GM23338 (cell line): ENCODE data around the gene IDH2. TPM values are rescaled to one million over a fixed set of nuclear protein-coding genes. Genes with fewer than 3 reads are reported as not detected.

Source experiments
- ATAC-seq: fragments of 200-7000 bp; cut with Tn5 transposase; 3 replicates; pipeline ENCODE4 v1.9.1; 2020
- DNase-seq: peaks from one replicate; pipeline ENCODE4 v3.0.0-alpha.2; 2015; ENCODE audit warnings: low spot score
- H2AFZ ChIP-seq: fragments of 200-600 bp; sonication (generic); 2 replicates; pipeline ENCODE4 v1.8.0; 2016; ENCODE audit warnings: antibody characterized with exemption, mild to moderate bottlenecking, moderate library complexity
- H3F3A ChIP-seq: fragments of 200-600 bp; sonication (generic); replicated peaks from 2 replicates; pipeline ENCODE4 v1.8.0; 2017; ENCODE audit warnings: antibody characterized with exemption, mixed run types, low read depth
- H3K27ac ChIP-seq: fragments of 200-600 bp; sonication (generic); 2 replicates; pipeline ENCODE4 v1.6.1; 2016; ENCODE audit warnings: low read depth
- H3K27me3 ChIP-seq: fragments of 200-600 bp; sonication (generic); 2 replicates; pipeline ENCODE4 v1.8.0; 2016; ENCODE audit warnings: mild to moderate bottlenecking, mixed run types, moderate library complexity; ENCODE audit not compliant: insufficient read depth
- H3K36me3 ChIP-seq: fragments of 200-600 bp; sonication (generic); 2 replicates; pipeline ENCODE4 v1.8.0; 2016; ENCODE audit warnings: mild to moderate bottlenecking; ENCODE audit not compliant: insufficient read depth
- H3K4me1 ChIP-seq: fragments of 200-600 bp; sonication (generic); 2 replicates; pipeline ENCODE4 v1.8.0; 2016; ENCODE audit warnings: mild to moderate bottlenecking, moderate library complexity; ENCODE audit not compliant: insufficient read depth
- H3K4me2 ChIP-seq: fragments of 200-600 bp; sonication (generic); 2 replicates; pipeline ENCODE4 v1.7.1; 2017; ENCODE audit warnings: mixed run types
- H3K4me3 ChIP-seq: fragments of 200-600 bp; sonication (generic); 2 replicates; pipeline ENCODE4 v1.6.1; 2016; ENCODE audit warnings: mixed run types
- H3K79me2 ChIP-seq: fragments of 200-600 bp; sonication (generic); replicated peaks from 2 replicates; pipeline ENCODE4 v1.8.0; 2017; ENCODE audit warnings: mild to moderate bottlenecking; ENCODE audit not compliant: insufficient read depth
- H3K9me2 ChIP-seq: fragments of 200-600 bp; sonication (generic); 2 replicates; pipeline ENCODE4 v1.8.0; 2017; ENCODE audit not compliant: insufficient read depth
- H4K20me1 ChIP-seq: fragments of 200-600 bp; sonication (generic); replicated peaks from 2 replicates; pipeline ENCODE4 v1.8.0; 2017; ENCODE audit warnings: mild to moderate bottlenecking; ENCODE audit not compliant: insufficient read depth
- H3K27ac Mint-ChIP-seq: 2 replicates; pipeline ENCODE4 v1.8.0; 2020; ENCODE audit warnings: inconsistent platforms, mild to moderate bottlenecking, moderate library complexity, mixed read lengths
- H3K27me3 Mint-ChIP-seq: 3 replicates; pipeline ENCODE4 v1.8.0; 2022; ENCODE audit warnings: low read depth, mild to moderate bottlenecking, moderate library complexity, mixed read lengths, inconsistent platforms; ENCODE audit not compliant: insufficient read depth, poor library complexity
- H3K36me3 Mint-ChIP-seq: 3 replicates; pipeline ENCODE4 v1.8.0; 2021; ENCODE audit warnings: low read depth, mild to moderate bottlenecking, inconsistent platforms, moderate library complexity, mixed read lengths
- H3K4me1 Mint-ChIP-seq: 3 replicates; pipeline ENCODE4 v1.8.0; 2020; ENCODE audit warnings: mild to moderate bottlenecking, inconsistent platforms, mixed read lengths
- H3K4me3 Mint-ChIP-seq: 3 replicates; pipeline ENCODE4 v1.8.0; 2021; ENCODE audit warnings: moderate library complexity, mild to moderate bottlenecking, inconsistent platforms, mixed read lengths
- H3K9me3 Mint-ChIP-seq: 3 replicates; pipeline ENCODE4 v1.8.0; 2020; ENCODE audit warnings: moderate library complexity, mild to moderate bottlenecking, inconsistent platforms, mixed read lengths
- EZH2 ChIP-seq: fragments of 200-600 bp; sonication (generic); IDR thresholded peaks from one replicate; pipeline ENCODE4 v1.8.0; 2017; ENCODE audit warnings: antibody characterized with exemption, mild to moderate bottlenecking, low read depth; ENCODE audit not compliant: unreplicated experiment
- EZH2phosphoT487 ChIP-seq: fragments of 200-600 bp; sonication (generic); IDR thresholded peaks from one replicate; pipeline ENCODE4 v1.8.1; 2018; ENCODE audit warnings: antibody characterized with exemption; ENCODE audit not compliant: unreplicated experiment
- NANOG ChIP-seq: IDR thresholded peaks from 2 replicates; pipeline ENCODE4 v1.6.1; 2016; ENCODE audit warnings: antibody characterized with exemption, borderline replicate concordance
- STAT1 ChIP-seq: IDR thresholded peaks from one replicate; pipeline ENCODE4 v1.6.1; 2016; ENCODE audit warnings: antibody characterized with exemption; ENCODE audit not compliant: unreplicated experiment
- ZNF114 ChIP-seq: fragments of 250-450 bp; sonication (Bioruptor Pico); IDR thresholded peaks from 2 replicates; pipeline ENCODE4 v1.5.0; 2020; ENCODE audit warnings: mild to moderate bottlenecking, moderate library complexity
- ZNF331 ChIP-seq: fragments of 250-450 bp; sonication (Bioruptor Pico); IDR thresholded peaks from 2 replicates; pipeline ENCODE4 v1.5.0; 2020; ENCODE audit warnings: low read depth, mild to moderate bottlenecking, moderate library complexity
- polyA plus RNA-seq: library from polyadenylated mRNA; unstranded; fragments of >200 nt; fragmentation: Nextera tagmentation; extraction: Ambion mirVana; gene quantifications from 2 replicates; pipeline ENCODE4 v1.2.1, GENCODE V29; 2016
- small RNA-seq: library from RNA; depleted of rRNA; stranded (forward); fragments of <200 nt; gene quantifications from one replicate; pipeline ENCODE3, GENCODE V24; 2014; ENCODE audit warnings: low replicate concordance
- total RNA-seq: library from RNA; depleted of rRNA; stranded (reverse); fragments of >200 nt; shearing (Covaris generic); gene quantifications from 2 replicates; pipeline ENCODE4 v1.2.3, GENCODE V29; 2014; rRNA removed
- TF ChIP-seq, protein P1 (sequence below), 2 experiments: fragments of 200-600 bp in 1 of 2; sonication (generic) in 1 of 2; conservative IDR thresholded peaks; 2 replicates each; pipeline versions ENCODE4 v1.5.1 to v1.6.1; 2016 to 2017; ENCODE audit warnings: antibody characterized with exemption in 2 of 2, low read depth in 2 of 2, mild to moderate bottlenecking in 2 of 2, moderate library complexity in 1 of 2
- TF ChIP-seq, protein P2 (sequence below): IDR thresholded peaks from one replicate; pipeline ENCODE4 v1.6.1; 2018; ENCODE audit warnings: antibody characterized with exemption; ENCODE audit not compliant: unreplicated experiment
- TF ChIP-seq, protein P3 (sequence below): IDR thresholded peaks from 2 replicates; pipeline ENCODE4 v1.6.1; 2016; ENCODE audit warnings: antibody characterized with exemption

The IDH2 gene
- total and polyA plus RNA-seq, 2 experiments from 2014 or later: 54.9 to 64.0 TPM

DNA sequence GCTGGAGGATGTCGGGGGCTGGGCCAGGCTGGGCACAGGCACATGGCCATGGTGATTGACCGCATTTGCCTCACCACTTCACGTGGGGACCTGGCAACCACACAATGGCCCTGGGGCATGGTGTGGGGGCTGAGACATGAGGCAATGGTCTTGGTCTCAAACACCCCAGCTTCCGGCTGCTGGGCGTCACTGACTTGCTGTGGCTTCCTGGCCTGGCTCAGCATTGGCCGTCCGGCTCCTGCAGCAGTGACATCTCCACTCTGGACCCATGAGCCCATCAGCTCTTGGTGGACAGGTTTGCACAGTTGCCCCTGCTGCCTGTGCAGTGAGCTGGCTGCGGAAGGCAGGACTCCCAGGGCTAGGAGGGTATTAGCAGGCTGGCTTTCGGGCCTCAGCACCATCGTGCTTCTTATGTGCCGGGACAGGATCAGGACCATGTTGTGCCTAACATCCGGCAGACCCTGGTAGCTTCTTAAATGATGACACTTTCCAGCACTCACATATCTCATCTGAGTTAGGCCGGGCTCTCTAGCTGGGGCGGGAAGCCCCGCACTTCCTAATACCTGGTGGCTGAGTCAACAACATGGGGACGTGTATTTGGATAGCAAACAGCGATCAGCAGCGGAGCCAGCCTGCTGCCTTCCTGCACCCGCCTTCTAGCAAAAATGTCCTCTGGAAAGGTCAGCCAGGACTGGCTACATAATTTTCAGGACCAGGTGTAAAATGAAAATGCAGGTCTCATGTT, 67.0 kb downstream of the IDH2 start (continued):
- TF ChIP-seq, protein P1, sequence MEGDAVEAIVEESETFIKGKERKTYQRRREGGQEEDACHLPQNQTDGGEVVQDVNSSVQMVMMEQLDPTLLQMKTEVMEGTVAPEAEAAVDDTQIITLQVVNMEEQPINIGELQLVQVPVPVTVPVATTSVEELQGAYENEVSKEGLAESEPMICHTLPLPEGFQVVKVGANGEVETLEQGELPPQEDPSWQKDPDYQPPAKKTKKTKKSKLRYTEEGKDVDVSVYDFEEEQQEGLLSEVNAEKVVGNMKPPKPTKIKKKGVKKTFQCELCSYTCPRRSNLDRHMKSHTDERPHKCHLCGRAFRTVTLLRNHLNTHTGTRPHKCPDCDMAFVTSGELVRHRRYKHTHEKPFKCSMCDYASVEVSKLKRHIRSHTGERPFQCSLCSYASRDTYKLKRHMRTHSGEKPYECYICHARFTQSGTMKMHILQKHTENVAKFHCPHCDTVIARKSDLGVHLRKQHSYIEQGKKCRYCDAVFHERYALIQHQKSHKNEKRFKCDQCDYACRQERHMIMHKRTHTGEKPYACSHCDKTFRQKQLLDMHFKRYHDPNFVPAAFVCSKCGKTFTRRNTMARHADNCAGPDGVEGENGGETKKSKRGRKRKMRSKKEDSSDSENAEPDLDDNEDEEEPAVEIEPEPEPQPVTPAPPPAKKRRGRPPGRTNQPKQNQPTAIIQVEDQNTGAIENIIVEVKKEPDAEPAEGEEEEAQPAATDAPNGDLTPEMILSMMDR (conservative IDR thresholded peaks at IDR 0.05; ENCODE audit: low read depth in 2 of 2): no peak
- TF ChIP-seq EZH2phosphoT487: no peak
- no peak for TF ChIP-seq ZNF114 (CRISPR knock-in tag)
- TF ChIP-seq, protein P2, sequence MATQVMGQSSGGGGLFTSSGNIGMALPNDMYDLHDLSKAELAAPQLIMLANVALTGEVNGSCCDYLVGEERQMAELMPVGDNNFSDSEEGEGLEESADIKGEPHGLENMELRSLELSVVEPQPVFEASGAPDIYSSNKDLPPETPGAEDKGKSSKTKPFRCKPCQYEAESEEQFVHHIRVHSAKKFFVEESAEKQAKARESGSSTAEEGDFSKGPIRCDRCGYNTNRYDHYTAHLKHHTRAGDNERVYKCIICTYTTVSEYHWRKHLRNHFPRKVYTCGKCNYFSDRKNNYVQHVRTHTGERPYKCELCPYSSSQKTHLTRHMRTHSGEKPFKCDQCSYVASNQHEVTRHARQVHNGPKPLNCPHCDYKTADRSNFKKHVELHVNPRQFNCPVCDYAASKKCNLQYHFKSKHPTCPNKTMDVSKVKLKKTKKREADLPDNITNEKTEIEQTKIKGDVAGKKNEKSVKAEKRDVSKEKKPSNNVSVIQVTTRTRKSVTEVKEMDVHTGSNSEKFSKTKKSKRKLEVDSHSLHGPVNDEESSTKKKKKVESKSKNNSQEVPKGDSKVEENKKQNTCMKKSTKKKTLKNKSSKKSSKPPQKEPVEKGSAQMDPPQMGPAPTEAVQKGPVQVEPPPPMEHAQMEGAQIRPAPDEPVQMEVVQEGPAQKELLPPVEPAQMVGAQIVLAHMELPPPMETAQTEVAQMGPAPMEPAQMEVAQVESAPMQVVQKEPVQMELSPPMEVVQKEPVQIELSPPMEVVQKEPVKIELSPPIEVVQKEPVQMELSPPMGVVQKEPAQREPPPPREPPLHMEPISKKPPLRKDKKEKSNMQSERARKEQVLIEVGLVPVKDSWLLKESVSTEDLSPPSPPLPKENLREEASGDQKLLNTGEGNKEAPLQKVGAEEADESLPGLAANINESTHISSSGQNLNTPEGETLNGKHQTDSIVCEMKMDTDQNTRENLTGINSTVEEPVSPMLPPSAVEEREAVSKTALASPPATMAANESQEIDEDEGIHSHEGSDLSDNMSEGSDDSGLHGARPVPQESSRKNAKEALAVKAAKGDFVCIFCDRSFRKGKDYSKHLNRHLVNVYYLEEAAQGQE: no peak
- no peak for TF ChIP-seq ZNF331 (CRISPR knock-in tag)
- TF ChIP-seq EZH2: no peak
- TF ChIP-seq, protein P3, sequence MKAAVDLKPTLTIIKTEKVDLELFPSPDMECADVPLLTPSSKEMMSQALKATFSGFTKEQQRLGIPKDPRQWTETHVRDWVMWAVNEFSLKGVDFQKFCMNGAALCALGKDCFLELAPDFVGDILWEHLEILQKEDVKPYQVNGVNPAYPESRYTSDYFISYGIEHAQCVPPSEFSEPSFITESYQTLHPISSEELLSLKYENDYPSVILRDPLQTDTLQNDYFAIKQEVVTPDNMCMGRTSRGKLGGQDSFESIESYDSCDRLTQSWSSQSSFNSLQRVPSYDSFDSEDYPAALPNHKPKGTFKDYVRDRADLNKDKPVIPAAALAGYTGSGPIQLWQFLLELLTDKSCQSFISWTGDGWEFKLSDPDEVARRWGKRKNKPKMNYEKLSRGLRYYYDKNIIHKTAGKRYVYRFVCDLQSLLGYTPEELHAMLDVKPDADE: no peak
- TF ChIP-seq NANOG: no peak

DNA sequence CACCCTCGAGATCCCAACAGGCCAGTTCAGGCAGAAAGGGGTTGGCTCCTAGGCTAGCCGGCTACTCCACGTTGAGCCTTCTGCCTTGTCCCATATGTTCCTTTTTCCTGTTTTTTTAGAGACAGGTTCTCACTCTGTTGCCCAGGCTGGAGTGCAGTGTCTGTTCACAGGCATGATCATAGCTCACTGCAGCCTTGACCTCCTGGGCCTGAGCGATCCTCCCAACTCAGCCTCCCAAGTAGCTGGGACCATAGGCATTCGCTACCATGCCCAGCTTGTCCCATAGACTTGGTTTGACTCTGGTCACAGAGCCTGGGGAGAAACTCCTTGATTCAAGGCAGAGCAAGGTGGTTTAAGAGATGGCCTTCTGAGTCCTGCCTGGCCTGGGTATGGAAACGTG, 68.8 kb downstream of the IDH2 start:
- Mint-ChIP-seq H3K4me3 (no peak overlapping the region), H3K36me3 (no peaks in the 10 kb centered on the region), H3K27ac (no peak overlapping the region; the same call in 1 of the 2 replicates), H3K27me3 (peaks cover 12% of the 10 kb centered on the region), H3K4me1 (peaks cover 53% of the 10 kb centered on the region), H3K9me3 (no peaks in the 10 kb centered on the region; the same call in 2 of the 3 replicates)
- peaks cover 13% of the 10 kb centered on the region for H3K79me2 ChIP-seq
- ATAC-seq (no peak), DNase-seq (no peak)
- H3K4me3 ChIP-seq: no peak overlapping the region
- H4K20me1 ChIP-seq: no peaks in the 10 kb centered on the region
- H3K27me3 ChIP-seq: no peaks in the 10 kb centered on the region
- no peak overlapping the region for H3K27ac ChIP-seq
- H3K9me2 ChIP-seq: no peaks in the 10 kb centered on the region
- H3K36me3 ChIP-seq: no peaks in the 10 kb centered on the region
- H3F3A ChIP-seq: 0 out of 2 replicates have a peak, but pooled peaks cover 4% of the 10 kb centered on the region
- no peak overlapping the region for H2AFZ ChIP-seq
- no peak for TF ChIP-seq STAT1
- TF ChIP-seq, protein P1 (conservative IDR thresholded peaks at IDR 0.05; ENCODE audit: low read depth in 2 of 2): no peak
- H3K4me1 ChIP-seq: peaks cover 22% of the 10 kb centered on the region; the same call in 1 of the 2 replicates
- H3K4me2 ChIP-seq: no peak overlapping the region

Small RNAs within 50 kb of the gene (small RNA-seq; reads per million reads assigned to genes)
- gene RF00066: not detected

Other genes with a start within 250 kb of the IDH2 start
- gene AP3S2, start 208.5 kb downstream of the IDH2 start, total RNA-seq: 90.8 and 93.3 TPM in 2 replicates
- gene AP3S2, start 208.5 kb downstream of the IDH2 start, polyA plus RNA-seq: 8.5 and 9.4 TPM in 2 replicates
- 1.4 and 2.8 TPM in 2 replicates for gene ARPIN, start 189.5 kb downstream of the IDH2 start, total RNA-seq
- gene ARPIN, start 189.5 kb downstream of the IDH2 start, polyA plus RNA-seq: 0.68 and 0.79 TPM in 2 replicates
- gene ZNF710, start 101.1 kb downstream of the IDH2 start, total RNA-seq: 16.7 and 18.2 TPM in 2 replicates
- gene ZNF710, start 101.1 kb downstream of the IDH2 start, polyA plus RNA-seq: 15.9 and 16.0 TPM in 2 replicates
- 41.2 and 48.2 TPM in 2 replicates for gene SEMA4B, start 98.9 kb upstream of the IDH2 start, total RNA-seq
- gene SEMA4B, start 98.9 kb upstream of the IDH2 start, polyA plus RNA-seq: 16.7 and 19.5 TPM in 2 replicates
- 9.8 and 11.2 TPM in 2 replicates for gene CIB1, start 131.5 kb upstream of the IDH2 start, total RNA-seq
- gene CIB1, start 131.5 kb upstream of the IDH2 start, polyA plus RNA-seq: 33.5 and 35.9 TPM in 2 replicates
- gene GDPGP1, start 131.7 kb upstream of the IDH2 start, total RNA-seq: 1.2 and 3.8 TPM in 2 replicates
- 0.52 and 0.61 TPM in 2 replicates for gene GDPGP1, start 131.7 kb upstream of the IDH2 start, polyA plus RNA-seq
- gene TTLL13, start 147.1 kb upstream of the IDH2 start, total RNA-seq: not detected in 2 replicates
- not detected in 2 replicates for gene TTLL13, start 147.1 kb upstream of the IDH2 start, polyA plus RNA-seq
- 92.2 and 131 TPM in 2 replicates for gene NGRN, start 163.2 kb upstream of the IDH2 start, total RNA-seq
- gene NGRN, start 163.2 kb upstream of the IDH2 start, polyA plus RNA-seq: 79.2 and 88.9 TPM in 2 replicates
- gene ZNF774, start 249.8 kb upstream of the IDH2 start, total RNA-seq: 1.5 and 1.8 TPM in 2 replicates
- 0.45 and 0.54 TPM in 2 replicates for gene ZNF774, start 249.8 kb upstream of the IDH2 start, polyA plus RNA-seq